SU-DHL-6 (cell line): ENCODE data around the gene DDI1.
A peak's percentile ranks its signal among the peaks of the same experiment; 100 is the strongest.

Experiments
- H2AFZ ChIP-seq: fragments of 200-600 bp; sonication (generic); 2 replicates; pipeline ENCODE4 v1.6.1; 2014; ENCODE audit warnings: low read depth, mild to moderate bottlenecking, moderate library complexity, mixed read lengths, antibody characterized with exemption, low read length; ENCODE audit not compliant: severe bottlenecking
- H3F3A ChIP-seq: fragments of 200-600 bp; shearing (Covaris generic); 2 replicates; pipeline ENCODE4 v1.6.0; 2016; ENCODE audit warnings: antibody characterized with exemption, mild to moderate bottlenecking; ENCODE audit not compliant: insufficient read depth
- H3K27ac ChIP-seq: fragments of 200-600 bp; sonication (generic); 2 replicates; pipeline ENCODE4 v1.5.1; 2016; ENCODE audit warnings: low read depth, mild to moderate bottlenecking, low read length, moderate library complexity, mixed read lengths
- H3K27me3 ChIP-seq: fragments of 200-600 bp; sonication (generic), shearing (Covaris generic); 2 replicates; pipeline ENCODE4 v1.6.0; 2014; ENCODE audit warnings: mild to moderate bottlenecking, low read length
- H3K36me3 ChIP-seq: fragments of 200-600 bp; sonication (generic); 2 replicates; pipeline ENCODE4 v1.6.1; 2014; ENCODE audit warnings: mild to moderate bottlenecking, low read length, mixed read lengths
- H3K4me2 ChIP-seq: fragments of 300-600, 200-600 bp; shearing (Covaris generic), sonication (generic); 2 replicates; pipeline ENCODE4 v1.6.0; 2014; ENCODE audit warnings: low read length, low read depth, mild to moderate bottlenecking; ENCODE audit not compliant: poor library complexity, severe bottlenecking
- H3K4me3 ChIP-seq: fragments of 200-600 bp; sonication (generic); 2 replicates; pipeline ENCODE4 v1.5.1; 2014; ENCODE audit warnings: antibody characterized with exemption, low read length, mild to moderate bottlenecking, mixed read lengths; ENCODE audit not compliant: insufficient read depth, poor library complexity, severe bottlenecking
- H3K79me2 ChIP-seq: fragments of 200-600 bp; sonication (generic); 2 replicates; pipeline ENCODE4 v1.6.1; 2014; ENCODE audit warnings: mild to moderate bottlenecking, low read length, moderate library complexity; ENCODE audit not compliant: insufficient read depth
- H3K9ac ChIP-seq: fragments of 200-600 bp; sonication (generic); 2 replicates; pipeline ENCODE4 v1.7.0; 2014; ENCODE audit warnings: mild to moderate bottlenecking, low read length
- H3K9me2 ChIP-seq: fragments of 200-600 bp; sonication (generic); replicated peaks from 2 replicates; pipeline ENCODE4 v1.6.1; 2014; ENCODE audit warnings: low read length; ENCODE audit not compliant: insufficient read depth
- H3K9me3 ChIP-seq: fragments of 200-600 bp; sonication (generic); 2 replicates; pipeline ENCODE4 v1.6.1; 2014; ENCODE audit warnings: low read length, mixed read lengths; ENCODE audit not compliant: insufficient read depth
- H4K20me1 ChIP-seq: fragments of 200-600 bp; sonication (generic); 2 replicates; pipeline ENCODE4 v1.6.1; 2014; ENCODE audit warnings: low read depth, mild to moderate bottlenecking, antibody characterized with exemption, low read length, moderate library complexity, mixed read lengths
- CTCF ChIP-seq: fragments of 200-600 bp; sonication (generic); IDR thresholded peaks from one replicate; pipeline ENCODE4 v1.5.1; 2017; ENCODE audit warnings: antibody characterized with exemption, mild to moderate bottlenecking, low read length, moderate library complexity; ENCODE audit not compliant: insufficient read depth, poor library complexity, severe bottlenecking
- EZH2phosphoT487 ChIP-seq: fragments of 200-600 bp; sonication (generic), shearing (Covaris generic); conservative IDR thresholded peaks from 2 replicates; pipeline ENCODE4 v1.6.1; 2018; ENCODE audit warnings: mild to moderate bottlenecking, antibody characterized with exemption, low read length, moderate library complexity, mixed read lengths

The DDI1 gene

GRCh38 chr11:104009744-104010143 is 26.7 kb upstream of the DDI1 start:
- no peak overlapping the region for H3K9ac ChIP-seq
- no peak for TF ChIP-seq CTCF
- TF ChIP-seq EZH2phosphoT487: no peak
- no peaks in the 10 kb centered on the region for H3K9me2 ChIP-seq
- H4K20me1 ChIP-seq: no peaks in the 10 kb centered on the region
- no peak overlapping the region for H3K4me3 ChIP-seq
- no peaks in the 10 kb centered on the region for H3K9me3 ChIP-seq
- H3F3A ChIP-seq: no peaks in the 10 kb centered on the region
- no peak overlapping the region for H2AFZ ChIP-seq
- H3K4me2 ChIP-seq: peak overlapping the region; percentile 14
- H3K79me2 ChIP-seq: no peaks in the 10 kb centered on the region
- no peaks in the 10 kb centered on the region for H3K27me3 ChIP-seq
- no peak overlapping the region for H3K27ac ChIP-seq
- no peaks in the 10 kb centered on the region for H3K36me3 ChIP-seq

GRCh38 chr11:104011044-104011443 is 25.4 kb upstream of the DDI1 start:
- Histone ChIP-seq H3K27me3 (no peaks in the 10 kb centered on the region), H3K36me3 (no peaks in the 10 kb centered on the region), H3K79me2 (no peaks in the 10 kb centered on the region), H2AFZ (no peak overlapping the region), H3K9me3 (no peaks in the 10 kb centered on the region), H3K27ac (no peak overlapping the region), H3K9me2 (no peaks in the 10 kb centered on the region), H3K4me2 (no peak overlapping the region), H3K9ac (no peak overlapping the region), H4K20me1 (no peaks in the 10 kb centered on the region), H3K4me3 (no peak overlapping the region), H3F3A (no peaks in the 10 kb centered on the region)
- TF ChIP-seq EZH2phosphoT487: no peak
- TF ChIP-seq CTCF: no peak

GRCh38 chr11:104015649-104016415 is 20.6 kb upstream of the DDI1 start:
- Histone ChIP-seq H3F3A (no peaks in the 10 kb centered on the region), H2AFZ (no peak overlapping the region), H3K9me3 (no peaks in the 10 kb centered on the region), H3K36me3 (no peaks in the 10 kb centered on the region), H3K27me3 (no peaks in the 10 kb centered on the region), H3K9ac (peak overlapping the region; percentile 10; the same call in 1 of the 2 replicates), H3K9me2 (no peaks in the 10 kb centered on the region), H3K4me2 (peak overlapping the region; percentile 38), H3K79me2 (no peaks in the 10 kb centered on the region), H3K27ac (peak overlapping the region; percentile 59), H4K20me1 (no peaks in the 10 kb centered on the region), H3K4me3 (no peak overlapping the region)
- TF ChIP-seq EZH2phosphoT487: no peak
- no peak for TF ChIP-seq CTCF
